Activated CD4-positive, alpha-beta T cell treated with anti-CD3 and anti-CD28 coated beads, Interleukin-10, Interleukin-2, amounts not matched to agents 100 ng/mL and 50 ng/mL, durations not matched to agents 16 hours and 8 hours (primary cell): ENCODE results near the gene CNPPD1.
A peak's percentile ranks its signal among the peaks of the same experiment; 100 is the strongest.
"Not testable (repeated sequence)": the region's sequence is repeated elsewhere in the genome, so short reads cannot be mapped to it uniquely, and the experiment has no call there.

Experiments used
- DNase-seq: peaks from one replicate; pipeline ENCODE4 v3.0.0-alpha.2; 2020

Gene CNPPD1

DNA sequence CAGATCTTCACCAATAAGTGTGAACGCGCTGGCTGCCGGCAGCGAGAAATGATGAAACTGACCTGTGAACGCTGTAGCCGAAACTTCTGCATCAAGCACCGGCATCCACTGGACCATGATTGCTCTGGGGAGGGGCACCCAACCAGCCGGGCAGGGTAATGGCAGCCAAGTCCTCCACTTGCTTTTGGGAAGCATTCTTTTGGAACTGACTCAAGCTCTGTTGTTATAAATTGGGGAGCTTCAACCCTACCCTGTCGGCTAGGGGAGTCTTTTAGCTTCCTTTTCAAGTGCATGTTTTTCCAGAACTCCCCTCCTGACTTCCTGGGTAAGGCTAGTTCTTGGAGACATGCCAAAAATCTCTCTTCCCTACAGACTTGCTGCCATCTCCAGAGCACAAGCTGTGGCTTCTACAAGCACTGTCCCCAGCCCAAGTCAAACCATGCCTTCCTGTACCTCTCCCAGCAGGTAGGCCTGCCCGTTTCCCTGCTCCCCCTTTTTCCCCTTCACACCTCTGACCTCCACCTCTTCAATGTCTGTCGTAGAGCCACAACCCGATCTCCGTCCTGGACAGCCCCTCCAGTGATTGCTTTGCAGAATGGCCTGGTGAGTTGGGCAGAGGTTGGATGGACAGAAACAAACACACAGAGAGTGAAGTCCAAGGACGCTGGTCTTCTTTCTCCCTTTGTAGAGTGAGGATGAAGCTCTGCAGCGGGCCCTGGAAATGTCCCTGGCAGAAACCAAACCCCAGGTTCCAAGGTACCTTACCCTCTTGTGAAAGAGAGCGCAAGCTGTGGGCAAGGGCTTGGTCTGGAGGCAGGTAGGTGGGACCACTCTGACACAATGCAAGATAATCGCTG, 31.4 kb upstream of the CNPPD1 start:
- DNase-seq, result no peak

DNA sequence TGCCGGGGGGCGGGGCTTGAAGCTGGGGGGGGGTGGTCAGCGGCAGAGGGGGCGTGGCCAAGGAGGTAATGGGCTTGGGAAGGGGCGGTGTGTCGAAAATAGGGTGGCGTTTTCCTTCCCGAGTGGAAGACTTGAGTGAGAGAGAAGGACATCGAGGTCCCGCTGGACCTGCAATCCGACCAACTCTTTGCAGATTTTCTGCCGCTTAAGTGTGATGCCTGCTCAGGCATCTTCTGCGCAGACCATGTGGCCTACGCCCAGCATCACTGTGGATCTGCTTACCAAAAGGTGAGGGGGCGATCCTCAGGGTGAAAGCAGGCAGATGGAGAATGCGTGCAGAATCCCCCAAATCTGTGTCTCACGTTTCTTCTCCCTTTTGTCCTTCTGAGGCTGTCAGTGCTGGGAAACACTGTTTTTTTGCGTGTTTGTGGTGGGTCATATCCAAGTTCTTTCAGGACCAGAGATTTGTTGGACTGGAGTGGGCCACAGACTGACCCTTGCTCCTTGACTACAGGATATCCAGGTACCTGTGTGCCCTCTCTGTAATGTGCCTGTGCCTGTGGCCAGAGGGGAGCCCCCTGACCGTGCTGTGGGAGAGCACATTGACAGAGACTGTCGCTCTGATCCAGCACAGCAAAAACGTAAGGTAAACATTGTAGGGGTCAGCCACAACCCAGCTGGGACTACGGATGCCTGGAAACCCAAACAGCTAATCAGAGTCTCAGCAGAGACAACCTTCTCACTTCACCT, 30.6 kb upstream of the CNPPD1 start:
- no peak for DNase-seq

DNA sequence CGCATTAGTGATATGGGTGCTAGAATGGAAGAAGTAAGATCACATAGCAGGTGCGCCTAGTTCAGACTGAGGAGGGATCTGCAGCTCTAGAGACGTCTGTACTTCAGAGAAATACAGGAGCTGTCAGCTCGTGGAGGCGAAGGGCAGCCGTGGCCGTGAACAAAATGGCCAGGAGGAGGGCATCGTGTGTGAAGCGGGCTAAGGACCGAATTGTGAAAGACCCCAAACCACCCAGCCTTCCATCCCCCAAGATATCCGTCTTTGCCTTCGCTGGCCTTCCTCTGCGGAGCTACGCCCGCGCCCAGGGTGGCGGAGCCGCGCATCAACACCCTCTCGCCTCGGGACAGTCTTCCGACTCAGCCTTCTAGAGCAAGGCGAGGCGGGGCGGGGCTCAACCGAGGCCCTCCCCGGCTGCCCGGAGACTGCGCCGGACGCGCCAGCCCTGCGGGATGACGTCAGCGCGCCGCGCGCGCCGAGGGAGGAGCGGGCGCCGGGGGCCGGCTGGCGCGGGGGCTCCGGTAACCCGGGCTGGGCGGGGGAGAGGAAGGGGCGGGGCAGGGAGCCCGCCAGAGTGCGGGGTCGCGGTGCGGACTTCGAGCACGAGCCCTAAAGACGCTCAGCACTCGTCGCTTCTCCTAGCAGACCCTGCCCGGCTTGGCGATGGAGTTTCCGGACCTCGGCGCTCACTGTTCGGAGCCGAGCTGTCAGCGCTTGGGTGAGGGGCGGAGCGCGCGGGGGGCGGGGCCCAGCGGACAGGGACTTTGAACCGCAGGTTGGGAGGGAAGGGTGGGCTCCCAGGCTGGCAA, 29.8 kb upstream of the CNPPD1 start, which contains the start of gene ZFAND2B:
TSS of gene ZFAND2B (plus strand) at position 455 of the 806 bp plus-strand sequence. CDS start at position 661, 206 bp downstream.
- peak; percentile 96 for DNase-seq

DNA sequence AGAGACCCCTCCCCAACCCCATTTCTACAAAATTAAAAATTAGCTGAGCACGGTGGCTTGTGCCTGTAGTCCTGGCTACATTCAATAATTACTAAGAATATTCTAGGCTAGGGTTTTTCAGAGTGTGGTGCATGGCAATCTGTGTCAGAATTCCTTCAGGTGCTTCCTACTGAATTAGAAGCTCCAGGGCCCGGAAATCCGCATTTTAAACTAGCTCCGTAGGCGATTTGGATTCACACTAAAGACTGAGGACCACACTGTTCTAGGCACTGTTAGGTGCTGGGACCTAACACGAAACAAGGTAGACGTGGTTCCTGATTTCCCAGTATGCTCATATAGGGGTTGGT, 29.2 kb upstream of the CNPPD1 start:
- DNase-seq, result no peak

DNA sequence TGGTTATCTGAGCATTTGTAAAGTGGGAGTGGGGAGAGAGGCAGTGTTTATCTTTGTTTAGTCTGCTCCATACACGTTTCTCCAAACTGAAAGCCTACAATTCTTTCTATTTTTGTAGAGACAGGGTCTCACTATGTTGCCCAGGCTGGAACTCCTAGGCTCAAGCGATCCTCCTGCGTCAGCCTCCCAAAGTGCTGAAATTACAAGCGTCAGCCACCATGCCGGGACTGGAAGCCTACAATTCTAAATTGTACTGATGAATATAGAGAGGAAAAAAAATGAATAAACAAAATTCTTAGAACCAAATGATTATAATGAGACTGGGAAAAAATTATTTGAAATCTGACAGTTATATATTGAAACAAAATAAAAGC, 28.4 kb upstream of the CNPPD1 start:
- no peak for DNase-seq

DNA sequence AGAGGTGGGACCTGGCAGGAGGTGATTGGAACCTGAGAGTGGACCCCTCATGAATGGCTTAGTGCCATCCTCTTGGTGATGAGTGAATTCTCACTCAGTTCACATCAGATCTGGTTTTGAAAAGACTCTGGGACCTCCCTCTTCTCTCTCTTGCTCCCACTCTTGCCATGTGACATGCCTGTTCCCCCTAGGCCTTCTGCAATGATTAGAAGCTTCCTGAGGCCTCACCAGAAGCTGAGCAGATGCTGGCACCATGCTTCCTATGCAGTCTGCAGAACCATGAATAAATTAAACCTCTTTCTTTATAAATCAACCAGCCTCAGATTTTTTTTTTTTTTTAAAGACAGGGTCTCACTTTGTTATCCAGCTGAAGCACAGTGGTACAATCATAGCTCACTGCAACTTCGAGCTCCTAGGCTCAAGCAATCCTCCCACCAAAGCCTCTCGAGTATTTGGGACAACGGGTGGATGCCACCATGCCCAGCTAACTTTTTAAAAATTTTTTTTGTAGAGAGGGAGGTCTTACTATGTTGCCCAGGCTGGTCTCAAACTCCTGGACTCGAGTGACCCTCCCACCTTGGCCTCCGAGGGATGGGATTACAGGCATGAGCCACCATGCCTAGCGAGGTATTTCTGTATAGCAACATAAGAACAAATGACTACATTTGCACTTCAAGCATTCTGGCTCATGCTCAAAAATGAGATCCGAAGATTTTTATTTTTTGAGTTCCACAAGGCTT, 27.9 kb upstream of the CNPPD1 start:
- DNase-seq, result no peak

DNA sequence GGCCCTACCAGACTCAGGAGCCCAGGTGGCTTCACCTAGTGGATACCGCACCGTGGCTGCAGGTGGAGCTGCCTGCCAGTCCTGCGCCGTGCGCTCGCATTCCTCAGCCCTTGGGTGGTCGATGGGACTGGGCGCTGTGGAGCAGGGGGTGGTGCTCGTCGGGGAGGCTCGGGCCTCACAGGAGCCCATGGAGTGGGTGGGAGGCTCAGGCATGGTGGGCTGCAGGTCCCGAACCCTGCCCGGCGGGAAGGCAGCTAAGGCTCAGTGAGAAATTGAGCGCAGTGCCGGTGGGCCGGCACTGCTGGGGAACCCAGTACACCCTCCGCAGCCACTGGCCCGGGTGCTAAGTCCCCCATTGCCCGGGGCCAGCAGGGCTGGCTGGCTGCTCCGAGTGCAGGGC, 24.6 kb upstream of the CNPPD1 start:
- DNase-seq, result not testable (repeated sequence)

DNA sequence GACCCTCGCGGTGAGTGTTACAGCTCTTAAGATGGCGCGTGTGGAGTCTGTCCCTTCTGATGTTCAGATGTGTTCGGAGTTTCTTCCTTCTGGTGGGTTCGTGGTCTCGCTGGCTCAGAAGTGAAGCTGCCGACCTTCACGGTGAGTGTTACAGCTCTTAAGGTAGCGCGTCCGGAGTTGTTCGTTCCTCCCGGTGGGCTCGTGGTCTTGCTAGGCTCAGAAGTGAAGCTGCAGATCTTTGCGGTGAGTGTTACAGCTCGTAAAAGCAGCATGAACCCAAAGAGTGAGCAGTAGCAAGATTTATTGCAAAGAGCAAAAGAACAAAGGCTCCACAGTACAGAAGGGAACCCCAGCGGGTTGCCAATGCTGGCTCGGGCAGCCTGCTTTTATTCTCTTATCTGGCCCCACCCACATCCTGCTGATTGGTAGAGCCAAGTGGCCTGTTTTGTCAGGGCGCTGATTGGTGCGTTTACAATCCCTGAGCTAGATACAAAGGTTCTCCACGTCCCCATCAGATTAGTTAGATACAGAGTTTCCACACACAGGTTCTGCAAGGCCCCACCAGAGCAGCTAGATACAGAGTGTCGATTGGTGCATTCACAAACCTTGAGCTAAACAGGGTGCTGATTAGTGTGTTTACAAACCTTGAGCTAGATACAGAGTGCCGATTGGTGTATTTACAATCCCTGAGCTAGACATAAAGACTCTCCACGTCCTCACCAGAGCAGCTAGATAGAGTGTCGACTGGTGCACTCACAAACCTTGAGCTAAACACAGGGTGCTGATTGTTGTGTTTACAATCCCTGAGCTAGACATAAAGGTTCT, 24.0 kb upstream of the CNPPD1 start:
- peak; percentile 17 for DNase-seq

DNA sequence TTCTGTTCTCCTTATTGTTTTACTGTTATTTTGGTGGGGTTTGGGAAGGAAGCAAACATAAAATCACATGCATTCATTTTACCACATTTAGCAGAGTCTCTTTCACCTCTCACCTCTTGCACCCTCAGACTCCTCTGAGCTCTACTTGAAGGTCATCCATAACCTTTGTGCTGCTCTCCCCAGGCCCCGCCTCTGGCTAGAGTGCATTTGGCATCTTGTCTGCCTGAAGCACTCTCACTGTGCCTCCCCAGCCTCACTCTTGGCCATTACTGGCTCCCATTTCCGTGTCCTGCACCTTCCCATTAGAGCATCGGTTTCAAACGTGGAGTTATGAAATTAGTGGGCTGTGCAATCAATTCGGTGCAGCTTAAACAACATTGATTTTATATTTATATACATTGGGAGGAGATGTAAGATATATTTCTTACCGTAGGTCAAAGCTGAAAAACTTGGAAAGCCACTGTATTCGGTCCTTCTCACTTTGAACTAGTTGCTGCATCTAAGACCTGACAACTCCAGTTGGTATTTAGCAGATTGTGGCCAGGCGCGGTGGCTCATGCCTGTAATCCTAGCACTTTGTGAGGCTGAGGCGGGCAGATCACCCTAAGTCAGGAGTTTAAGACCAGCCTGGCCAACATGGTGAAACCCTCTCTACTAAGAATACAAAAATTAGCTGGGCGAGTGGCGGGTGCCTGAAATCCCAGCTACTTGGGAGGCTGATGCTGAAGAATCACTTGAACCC, 22.9 kb upstream of the CNPPD1 start:
- no peak for DNase-seq

DNA sequence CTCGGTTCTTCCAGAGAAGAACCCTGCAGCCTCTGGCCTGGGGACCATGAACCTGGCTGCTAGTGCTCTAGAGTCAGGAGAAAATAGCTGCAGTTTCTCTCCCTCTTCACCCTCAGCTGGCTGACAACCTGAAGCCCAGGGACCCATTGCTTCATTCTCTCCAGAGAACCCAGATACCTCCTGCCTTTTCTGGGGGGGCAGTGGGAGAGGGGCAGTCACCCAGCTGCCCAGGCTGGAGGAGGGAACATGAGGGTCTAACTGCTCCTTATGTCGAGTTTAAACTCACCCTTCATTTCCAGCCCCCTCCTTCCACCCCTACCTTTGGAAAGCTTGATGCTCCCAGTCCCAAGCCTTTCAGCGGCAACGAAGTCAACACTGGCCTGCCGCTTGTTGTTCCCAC, 22.2 kb upstream of the CNPPD1 start:
- no peak for DNase-seq

DNA sequence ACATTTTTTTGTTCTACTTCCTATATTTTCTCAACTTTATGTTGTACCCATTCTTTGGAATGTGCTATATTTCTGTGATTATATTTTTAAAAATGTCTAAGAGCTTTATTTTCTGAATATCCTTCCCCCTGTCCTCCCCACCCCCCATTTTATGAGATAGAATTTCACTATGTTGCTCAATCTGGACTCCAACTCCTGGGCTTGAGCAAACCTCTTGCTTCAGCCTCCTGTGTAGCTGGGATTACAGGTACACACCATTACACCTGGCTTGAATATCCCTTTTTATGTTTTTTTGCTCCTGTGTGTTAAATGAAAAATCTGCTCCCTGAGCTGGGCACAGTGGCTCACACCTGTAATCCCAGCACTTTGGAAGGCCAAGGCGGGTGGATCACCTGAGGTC, 20.7 kb upstream of the CNPPD1 start:
- no peak for DNase-seq

DNA sequence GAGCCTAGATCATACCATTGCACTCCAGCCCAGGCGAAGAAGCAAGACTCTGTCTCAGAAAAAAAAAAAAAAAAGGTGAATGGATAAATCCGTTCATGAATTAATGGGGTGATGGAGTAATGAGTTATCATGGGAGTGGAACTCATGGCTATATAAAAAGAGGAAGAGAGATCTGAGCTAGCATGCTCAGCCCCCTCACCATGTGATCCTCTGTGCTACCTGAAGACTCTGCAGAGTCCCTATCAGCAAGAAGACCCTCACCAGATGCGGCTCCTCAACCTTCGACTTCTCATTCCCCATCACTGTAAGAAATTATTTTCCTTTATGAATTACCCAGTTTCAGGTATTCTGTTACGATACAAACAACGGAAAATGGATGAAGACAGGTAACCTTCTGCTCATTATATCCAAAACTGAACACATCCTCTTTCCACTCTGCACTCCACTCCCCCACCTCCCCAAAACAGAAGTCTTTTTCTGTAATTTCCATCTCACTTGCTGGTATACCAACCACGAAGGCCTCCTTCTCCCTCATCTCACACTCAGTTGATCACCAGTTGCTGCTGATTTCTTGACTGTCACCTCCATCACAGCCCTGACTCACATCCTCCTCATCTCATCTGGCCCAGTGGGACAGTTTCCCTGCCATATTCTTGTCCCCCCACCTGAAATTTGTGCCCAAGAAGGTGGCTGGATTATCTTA, 10.2 kb upstream of the CNPPD1 start:
- peak; percentile 39 for DNase-seq

DNA sequence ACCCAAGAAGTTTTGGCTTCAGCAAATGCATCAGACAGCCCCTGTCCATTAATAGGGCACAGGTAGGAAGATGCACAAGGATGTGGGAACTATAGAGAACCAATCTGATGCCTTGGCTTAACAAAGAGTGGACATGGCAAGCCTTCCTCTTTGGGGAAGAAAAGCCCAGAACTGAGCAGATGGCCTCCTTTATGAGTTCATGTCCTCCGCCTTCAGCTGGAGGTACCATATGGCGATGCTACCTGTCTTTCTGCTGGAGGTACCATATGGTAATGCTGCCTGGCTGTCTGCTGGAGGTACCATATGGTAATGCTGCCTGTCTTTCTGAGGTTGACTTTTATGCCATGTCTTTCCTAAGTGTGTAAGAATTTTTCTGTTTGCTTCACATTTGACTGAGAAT, 7.4 kb upstream of the CNPPD1 start:
- no peak for DNase-seq

DNA sequence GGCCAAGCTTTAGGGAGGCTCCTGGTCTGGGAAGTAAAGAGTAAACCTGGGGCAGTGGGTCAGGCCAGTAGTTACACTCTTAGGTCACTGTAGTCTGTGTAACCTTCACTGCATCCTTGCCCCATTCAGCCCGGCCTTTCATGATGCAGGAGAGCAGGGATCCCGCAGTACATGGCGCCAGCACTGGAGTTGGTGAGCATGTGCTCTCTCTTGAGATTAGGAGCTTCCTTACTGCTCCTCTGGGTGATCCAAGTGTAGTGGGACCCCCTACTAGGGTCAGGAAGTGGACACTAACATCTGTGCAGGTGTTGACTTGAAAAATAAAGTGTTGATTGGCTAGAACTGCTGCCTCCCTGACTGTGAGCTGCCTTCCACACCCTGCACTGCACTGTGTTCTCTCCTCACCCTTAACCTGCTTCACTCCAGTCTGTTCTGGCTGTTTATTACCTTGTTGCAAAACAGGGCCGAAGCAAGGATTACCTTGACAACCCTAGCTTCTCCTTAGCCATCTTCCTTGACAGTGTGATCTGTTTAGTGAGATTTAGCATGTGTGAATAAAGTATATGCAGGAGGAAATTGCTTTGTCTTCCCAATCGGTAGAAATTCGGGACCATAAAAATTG, 6.5 kb upstream of the CNPPD1 start:
- DNase-seq, result no peak

DNA sequence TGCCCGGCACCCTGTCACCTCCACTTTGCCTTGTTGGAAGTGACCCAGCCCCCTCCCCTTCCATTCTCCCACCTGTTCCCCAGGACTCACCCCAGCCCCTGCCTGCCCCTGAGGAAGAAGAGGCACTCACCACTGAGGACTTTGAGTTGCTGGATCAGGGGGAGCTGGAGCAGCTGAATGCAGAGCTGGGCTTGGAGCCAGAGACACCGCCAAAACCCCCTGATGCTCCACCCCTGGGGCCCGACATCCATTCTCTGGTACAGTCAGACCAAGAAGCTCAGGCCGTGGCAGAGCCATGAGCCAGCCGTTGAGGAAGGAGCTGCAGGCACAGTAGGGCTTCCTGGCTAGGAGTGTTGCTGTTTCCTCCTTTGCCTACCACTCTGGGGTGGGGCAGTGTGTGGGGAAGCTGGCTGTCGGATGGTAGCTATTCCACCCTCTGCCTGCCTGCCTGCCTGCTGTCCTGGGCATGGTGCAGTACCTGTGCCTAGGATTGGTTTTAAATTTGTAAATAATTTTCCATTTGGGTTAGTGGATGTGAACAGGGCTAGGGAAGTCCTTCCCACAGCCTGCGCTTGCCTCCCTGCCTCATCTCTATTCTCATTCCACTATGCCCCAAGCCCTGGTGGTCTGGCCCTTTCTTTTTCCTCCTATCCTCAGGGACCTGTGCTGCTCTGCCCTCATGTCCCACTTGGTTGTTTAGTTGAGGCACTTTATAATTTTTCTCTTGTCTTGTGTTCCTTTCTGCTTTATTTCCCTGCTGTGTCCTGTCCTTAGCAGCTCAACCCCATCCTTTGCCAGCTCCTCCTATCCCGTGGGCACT, 5.8 kb upstream of the CNPPD1 start:
- peak; percentile 38 for DNase-seq

DNA sequence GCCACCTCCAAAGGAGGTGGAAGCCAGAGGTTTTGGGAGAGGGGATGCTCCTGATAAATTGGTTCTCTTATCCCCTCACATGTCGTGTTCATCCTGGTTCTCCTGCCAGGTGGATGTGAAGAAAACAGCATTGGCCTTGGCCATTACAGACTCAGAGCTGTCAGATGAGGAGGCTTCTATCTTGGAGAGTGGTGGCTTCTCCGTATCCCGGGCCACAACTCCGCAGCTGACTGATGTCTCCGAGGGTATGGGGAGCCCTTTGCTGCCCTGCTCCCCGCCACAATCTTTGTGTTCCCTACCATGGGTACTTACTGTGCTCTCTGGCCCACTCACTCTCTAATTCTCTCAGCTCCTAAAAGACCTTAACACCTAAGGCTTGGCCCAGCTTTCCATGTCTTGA, 4.8 kb upstream of the CNPPD1 start:
- DNase-seq, result no peak

DNA sequence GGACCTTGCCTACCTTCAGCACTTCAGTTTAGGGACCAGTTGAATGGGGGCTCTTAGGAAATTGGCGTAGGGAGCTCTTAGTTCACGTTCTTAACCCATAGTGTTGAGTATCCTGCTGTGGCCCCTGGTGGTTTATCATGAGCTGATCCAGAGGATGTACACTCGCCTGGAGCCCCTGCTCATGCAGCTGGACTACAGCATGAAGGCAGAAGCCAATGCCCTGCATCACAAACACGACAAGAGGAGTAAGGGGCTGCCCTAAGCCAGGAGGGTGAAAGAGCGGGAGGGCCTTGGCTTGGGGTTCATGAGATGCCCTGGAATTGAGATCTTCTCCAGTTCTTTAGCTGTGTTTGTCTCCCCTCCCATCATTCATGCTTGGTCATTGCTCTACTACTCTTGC, 4.2 kb upstream of the CNPPD1 start:
- DNase-seq, result no peak

DNA sequence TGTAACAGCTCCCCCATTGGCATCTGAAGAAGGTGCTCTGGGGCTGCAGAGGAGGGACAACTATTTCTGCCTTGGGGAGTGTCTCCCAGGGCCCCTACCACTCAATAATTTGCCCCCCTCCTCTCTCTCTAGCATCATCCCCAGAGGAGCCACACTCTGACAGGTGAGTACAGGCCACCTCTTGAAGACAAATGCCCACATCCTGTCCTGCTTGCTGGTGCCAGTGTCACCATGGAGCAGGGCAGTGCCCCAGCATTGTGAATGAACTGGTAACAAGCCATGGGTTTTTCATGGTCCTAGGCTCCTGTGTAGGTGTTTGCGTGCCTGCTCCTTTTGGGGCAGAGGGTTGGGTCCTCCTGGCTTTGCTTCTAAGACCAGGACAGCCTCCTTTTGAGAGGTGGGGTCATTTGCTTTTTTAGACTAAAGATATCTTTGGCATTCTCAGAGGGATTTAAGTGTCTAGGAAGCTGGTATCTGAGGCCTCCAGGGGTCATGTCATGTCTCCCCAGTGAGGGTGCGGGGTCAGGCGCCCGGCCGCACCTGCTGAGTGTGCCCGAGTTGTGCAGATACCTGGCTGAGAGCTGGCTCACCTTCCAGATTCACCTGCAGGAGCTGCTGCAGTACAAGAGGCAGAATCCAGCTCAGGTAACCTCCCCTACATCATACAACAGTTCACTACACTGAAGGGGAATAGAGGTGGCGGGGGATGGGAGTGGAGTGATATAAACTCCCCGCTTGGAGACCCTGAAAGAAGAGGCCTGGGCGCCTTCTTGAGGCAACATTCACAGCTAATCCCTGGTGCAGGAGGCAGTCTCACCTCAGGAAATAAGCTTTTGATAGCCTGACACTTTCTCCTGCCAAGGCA, 3.1 kb upstream of the CNPPD1 start:
- no peak for DNase-seq
